Dermis microvascular lymphatic vessel endothelial cell (primary cell): ENCODE data around the gene FYN. TPM values are rescaled to one million over a fixed set of nuclear protein-coding genes. Genes with fewer than 3 reads are reported as not detected.

Experiments used
- DNase-seq, 2 donors: peaks; one replicate each; pipeline versions ENCODE4 v3.0.0 to v3.0.0-alpha.2; 2010; ENCODE audit warnings: low read depth in 2 of 2
- total RNA-seq: library from RNA; depleted of rRNA; stranded (reverse); fragments of >200 nt; gene quantifications from 2 replicates; pipeline ENCODE4 v1.2.1, GENCODE V29; 2014

Gene FYN
- total RNA-seq, 1 donor from 2014 or later, result 77.5 TPM

- no peak for DNase-seq
Measured at GRCh38 chr6:111832833-111833418, 40.3 kb downstream of the FYN start.

DNA sequence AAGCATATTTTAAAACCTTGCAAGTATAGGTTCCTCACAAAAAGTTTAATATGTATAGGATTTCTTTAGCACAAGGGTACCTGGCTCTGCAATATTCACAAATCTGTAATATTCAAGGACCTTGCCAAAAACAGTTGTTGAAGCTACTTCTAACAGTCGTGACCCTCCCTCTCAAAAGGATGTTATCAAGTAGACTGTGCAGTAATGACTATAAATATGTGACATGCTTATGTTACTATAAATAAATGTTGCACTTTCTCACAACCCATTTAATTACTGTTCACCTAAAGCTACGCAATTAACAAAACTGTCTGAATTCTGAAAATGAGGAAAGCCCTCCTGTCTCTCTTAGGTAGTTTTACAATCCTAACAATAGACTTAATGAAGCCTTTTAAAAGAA lies 41.8 kb downstream of the FYN start:
- no peak for DNase-seq

DNA sequence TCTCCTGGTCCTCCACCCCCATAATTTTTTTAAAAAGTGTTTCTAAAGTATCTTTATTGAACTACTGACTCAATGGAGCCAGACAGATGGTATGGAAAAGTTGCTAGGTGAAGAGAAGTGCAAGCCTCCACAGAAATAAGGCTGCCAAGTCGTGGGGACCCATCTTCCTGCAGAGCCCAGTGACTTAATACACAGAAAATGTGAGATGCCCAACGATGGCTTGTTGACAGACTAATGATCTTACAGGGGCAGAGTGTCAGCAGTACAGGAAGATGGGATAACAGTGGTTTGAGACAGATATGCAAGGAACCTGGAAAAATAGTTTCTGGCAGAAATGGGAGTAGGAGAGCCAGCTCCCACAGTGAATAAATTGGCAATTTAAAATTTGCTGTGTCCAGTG lies 43.3 kb downstream of the FYN start:
- peak in 1 of 2 donors; percentile 90 for DNase-seq

- DNase-seq, result peak in 1 of 2 donors; percentile 54
Measured at GRCh38 chr6:111829581-111829980, 43.7 kb downstream of the FYN start.

DNA sequence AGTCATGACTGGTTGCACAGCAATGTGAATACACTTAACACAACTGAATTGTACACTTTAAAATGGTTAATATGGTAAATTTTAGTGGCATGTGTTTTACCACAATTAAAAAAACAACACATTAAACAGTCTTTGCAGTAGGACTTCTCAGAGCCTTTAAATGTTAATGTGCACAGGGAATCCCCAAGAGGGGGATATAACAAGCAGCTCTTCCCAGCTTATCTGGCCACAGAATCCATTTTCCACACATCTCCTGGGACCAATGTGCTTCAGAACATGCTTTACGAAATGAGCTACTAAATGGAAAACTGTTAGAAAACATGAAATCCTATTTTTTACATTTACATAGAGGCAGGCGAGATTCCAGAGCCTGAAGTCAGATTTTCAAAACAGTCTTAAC lies 44.4 kb downstream of the FYN start:
- DNase-seq, result no peak

- no peak for DNase-seq
Measured at GRCh38 chr6:111825439-111826086, 47.7 kb downstream of the FYN start.

DNA sequence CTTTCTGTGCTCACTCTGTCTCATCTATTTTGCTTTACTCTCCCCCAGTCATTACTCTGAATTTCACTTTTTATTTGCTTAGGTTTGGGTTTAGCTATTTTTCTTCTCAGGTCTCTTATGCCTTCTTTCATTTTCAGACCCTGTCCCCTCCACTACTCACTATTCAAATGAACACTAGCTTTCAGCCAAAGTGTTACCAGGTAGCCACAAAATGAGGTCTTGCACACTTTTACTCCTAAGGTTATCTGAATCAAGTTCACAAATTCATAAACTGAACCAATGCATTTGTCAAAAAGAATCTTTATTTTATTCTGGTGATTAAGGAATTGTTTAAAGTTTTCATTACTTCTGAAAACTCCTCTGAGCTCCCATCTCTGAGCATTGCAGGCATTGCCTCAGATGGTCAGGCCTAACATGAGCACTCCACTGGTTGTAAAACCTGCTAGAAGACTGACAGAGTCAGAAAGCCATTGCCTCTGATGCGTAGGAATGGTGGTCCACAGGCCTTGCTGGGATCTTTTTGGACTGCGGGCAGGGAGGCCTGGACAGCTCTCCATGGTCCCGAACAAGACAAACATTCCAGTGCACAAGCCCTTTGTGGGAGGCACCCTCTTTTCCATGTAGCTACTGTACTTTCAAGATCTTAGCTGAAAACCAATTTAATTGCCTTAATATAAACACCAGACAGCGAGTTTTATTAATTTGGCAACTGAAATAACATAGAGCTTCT lies 48.5 kb downstream of the FYN start:
- DNase-seq, result no peak

DNA sequence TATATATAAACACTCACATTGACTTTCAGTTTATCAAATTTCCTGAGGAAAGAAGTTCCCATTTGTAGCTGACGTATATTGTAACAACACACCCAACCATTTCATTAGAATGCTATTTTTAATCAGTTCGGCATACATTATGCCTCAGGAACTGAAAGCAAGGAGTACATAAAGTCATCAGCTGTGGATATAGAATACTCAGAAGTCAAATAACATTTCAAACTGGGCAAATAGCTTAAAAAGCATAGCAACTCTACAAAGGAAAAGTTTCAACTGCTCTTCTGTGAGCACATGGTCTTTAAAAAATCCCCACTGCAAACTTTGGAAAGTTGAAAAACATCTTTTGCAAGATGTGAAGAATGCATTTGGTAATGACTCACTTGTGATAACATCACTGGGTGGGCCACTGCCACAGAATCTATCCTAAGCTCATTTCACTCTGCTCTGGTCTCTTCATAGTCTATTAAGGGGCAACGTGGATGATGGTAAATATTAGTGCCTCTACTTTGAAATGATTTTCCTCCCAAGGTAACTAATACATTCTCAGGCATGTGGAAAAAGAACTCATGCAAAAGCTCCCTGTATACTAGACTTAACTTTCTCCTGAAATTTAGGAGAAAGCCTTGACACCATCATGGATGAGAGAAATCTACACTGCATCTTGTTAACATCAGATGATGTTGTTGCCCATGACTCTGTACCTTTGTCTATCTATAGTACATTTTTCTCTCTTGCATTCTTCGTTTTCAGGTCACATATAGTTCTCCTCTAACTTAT lies 49.2 kb downstream of the FYN start:
- peak; percentile 40 to 80 for DNase-seq

DNA sequence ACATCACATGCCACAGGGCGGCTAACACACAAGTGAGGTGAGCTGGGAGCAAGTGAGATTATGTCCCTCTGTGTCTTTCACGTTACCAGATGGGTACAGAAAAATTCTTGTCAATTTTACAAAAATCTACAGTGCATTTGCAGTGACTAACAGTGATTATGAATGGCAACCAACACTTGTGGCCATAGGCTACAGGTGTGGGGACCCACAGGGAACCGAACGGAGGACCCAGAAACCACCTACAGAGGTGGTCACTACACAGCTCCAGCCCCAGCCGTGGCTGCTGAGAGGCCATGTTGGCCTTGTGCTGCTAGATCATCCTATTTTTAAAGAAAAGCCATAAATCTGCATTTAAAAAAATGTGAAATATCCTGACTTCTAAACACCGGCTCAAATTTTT lies 50.2 kb downstream of the FYN start:
- DNase-seq, result no peak

- DNase-seq, result no peak
Measured at GRCh38 chr6:111819458-111819857, 53.8 kb downstream of the FYN start.

DNA sequence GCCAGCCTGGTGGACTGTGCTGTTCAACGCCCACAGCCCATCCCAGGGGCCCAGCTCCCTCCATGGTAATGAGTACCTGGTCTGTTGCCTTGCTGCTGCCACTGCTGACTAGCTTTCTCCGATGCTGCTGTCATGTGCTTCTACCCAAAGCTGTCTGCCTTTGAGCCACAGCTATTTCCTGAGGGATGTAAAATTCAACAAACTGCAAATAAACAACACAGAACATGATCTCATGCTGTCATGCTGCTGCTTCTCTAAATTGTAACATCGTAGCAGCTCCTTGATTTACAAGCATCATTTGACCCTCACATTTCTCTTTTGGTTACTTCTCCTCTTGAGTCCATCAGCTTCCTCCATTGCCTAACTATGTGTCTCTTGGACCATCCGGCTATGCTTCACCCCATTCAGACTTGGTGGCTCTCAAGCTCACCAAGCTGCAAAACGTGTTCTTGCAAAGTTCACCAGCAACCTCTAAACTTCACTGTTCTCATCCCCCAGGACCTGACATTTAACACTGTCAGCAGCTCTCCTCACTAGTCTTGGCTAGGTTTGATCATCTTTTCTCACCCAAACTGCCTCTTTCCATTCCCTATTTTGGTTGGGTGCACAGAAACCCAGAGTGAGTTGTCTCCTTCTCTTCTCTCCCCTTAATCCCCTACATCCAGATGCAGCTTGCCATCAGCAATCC lies 54.6 kb downstream of the FYN start:
- peak in 1 of 2 donors; percentile 24 for DNase-seq

- peak in 1 of 2 donors; percentile 42 for DNase-seq
Measured at GRCh38 chr6:111817451-111818120, 55.7 kb downstream of the FYN start.

- no peak for DNase-seq
Measured at GRCh38 chr6:111813677-111814310, 59.5 kb downstream of the FYN start.

DNA sequence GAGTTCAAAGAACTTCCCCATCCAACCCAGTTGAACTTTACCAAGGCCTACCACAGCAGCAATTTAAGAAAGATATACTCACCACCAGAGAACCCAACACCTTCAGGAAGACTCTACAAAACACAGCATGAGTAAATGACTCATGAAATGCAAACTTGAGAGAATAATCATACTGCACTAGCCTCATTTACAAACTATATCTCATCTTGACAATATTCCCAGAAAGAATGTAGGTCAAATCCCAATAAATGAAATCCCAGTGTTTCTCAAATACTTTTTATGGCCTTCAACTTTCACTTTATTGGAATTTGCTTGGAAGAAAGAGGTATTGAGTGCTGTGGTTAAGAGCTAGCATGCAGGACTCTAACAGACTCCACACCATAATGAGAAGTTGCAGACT lies 60.0 kb downstream of the FYN start:
- no peak for DNase-seq

GRCh38 chr6:111812060-111813038 lies 60.9 kb downstream of the FYN start:
- no peak for DNase-seq

DNA sequence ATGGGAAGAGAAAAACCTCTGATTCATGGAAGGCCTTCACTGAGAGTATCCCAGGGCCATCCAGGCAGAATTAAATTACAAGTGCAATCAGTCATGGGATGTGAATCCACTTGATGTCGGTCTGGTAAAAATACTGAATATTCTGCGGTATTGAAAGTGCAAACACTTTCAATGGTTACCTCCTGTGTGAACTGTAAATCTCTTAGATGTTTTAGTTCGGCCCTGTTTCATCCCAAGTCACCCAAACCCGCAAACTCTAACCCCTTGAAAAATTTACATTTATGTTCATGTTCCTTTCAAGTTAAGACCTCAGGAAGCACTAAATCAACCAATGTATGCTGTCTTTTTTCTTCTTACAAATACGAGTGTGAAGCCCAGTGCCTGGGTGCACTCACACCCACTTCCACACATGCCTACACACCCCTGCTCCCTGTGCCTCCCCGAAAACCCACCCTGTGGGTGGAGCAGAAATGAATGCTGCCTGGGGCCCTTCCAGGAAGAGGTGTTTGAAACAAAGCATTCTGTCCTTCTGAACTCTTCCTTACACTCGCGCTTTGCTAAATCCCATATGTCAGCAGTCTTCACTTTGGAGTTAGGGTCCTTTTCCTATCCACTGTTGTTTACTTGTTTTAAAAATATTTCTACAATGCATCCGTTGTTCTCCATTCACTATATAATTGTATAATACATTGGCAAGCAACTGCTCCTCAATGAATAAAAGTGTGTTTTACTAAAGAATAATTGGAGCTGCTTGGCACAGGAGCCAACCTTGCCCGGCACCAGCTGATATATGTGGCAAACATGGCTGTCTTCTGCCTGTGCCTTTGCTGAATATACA lies 62.7 kb downstream of the FYN start:
- no peak for DNase-seq

DNA sequence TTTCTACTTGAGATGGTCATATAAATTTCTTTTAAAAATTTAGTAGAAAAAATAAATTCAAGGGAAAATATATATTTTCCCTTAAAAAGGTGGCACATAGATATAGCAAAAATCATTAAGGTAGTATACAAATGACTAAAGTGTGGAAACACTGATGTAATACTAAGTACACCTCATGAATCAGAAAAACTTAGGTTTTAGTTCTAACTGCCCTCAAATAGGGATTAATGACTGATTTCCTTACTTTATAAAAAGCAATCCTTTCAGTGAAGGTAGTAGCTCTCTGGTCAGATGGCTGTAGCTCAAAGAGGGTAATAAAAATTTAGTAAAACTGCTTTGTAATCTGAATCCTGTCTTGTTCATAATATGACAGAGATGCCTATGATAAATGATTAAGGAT lies 63.5 kb downstream of the FYN start:
- DNase-seq, result no peak

- no peak for DNase-seq
Measured at GRCh38 chr6:111809264-111809663, 64.0 kb downstream of the FYN start.
